ENCODE results near the gene AP2A2. TPM values are rescaled to one million over a fixed set of nuclear protein-coding genes. Genes with fewer than 3 reads are reported as not detected.

AP2A2 gene
- polyA plus RNA-seq, 1 experiment, result 76.5 TPM

GRCh38 chr11:987671-988070 is 62.0 kb downstream of the AP2A2 start:
- no peak overlapping the region for H3K4me3 ChIP-seq (ENCODE audit: low read depth, low read length)
- H3K27me3 ChIP-seq (ENCODE audit: control insufficient read depth, insufficient read depth, low read length), result no peaks in the 10 kb centered on the region
- ChIA-PET CTCF (no interaction called here), POLR2A (no interaction called here)
- DNase-seq (ENCODE audit: low read depth), result no peak
- no peak for TF ChIP-seq CTCF (IDR thresholded peaks at IDR 0.05; ENCODE audit: insufficient read depth, low read depth, low read length)
- H3K36me3 ChIP-seq (ENCODE audit: control insufficient read depth, insufficient read depth, low read length), result peaks cover 62% of the 10 kb centered on the region

GRCh38 chr11:990101-990500 is 64.4 kb downstream of the AP2A2 start:
- CTCF ChIA-PET, result no interaction called here
- Histone ChIP-seq H3K36me3 (ENCODE audit: control insufficient read depth, insufficient read depth, low read length) (peaks cover 60% of the 10 kb centered on the region), H3K27me3 (ENCODE audit: control insufficient read depth, insufficient read depth, low read length) (no peaks in the 10 kb centered on the region), H3K4me3 (ENCODE audit: low read depth, low read length) (no peak overlapping the region)
- POLR2A ChIA-PET, result no interaction called here
- no peak for DNase-seq (ENCODE audit: low read depth)
- TF ChIP-seq CTCF (IDR thresholded peaks at IDR 0.05; ENCODE audit: insufficient read depth, low read depth, low read length), result no peak

- POLR2A ChIA-PET, result no interaction called here
- no peak overlapping the region for H3K4me3 ChIP-seq (ENCODE audit: low read depth, low read length)
- CTCF ChIA-PET, result no interaction called here
- no peak for TF ChIP-seq CTCF (IDR thresholded peaks at IDR 0.05; ENCODE audit: insufficient read depth, low read depth, low read length)
- no peaks in the 10 kb centered on the region for H3K27me3 ChIP-seq (ENCODE audit: control insufficient read depth, insufficient read depth, low read length)
- DNase-seq (ENCODE audit: low read depth), result no peak
- H3K36me3 ChIP-seq (ENCODE audit: control insufficient read depth, insufficient read depth, low read length), result peaks cover 52% of the 10 kb centered on the region
Measured at GRCh38 chr11:991034-991433, 65.4 kb downstream of the AP2A2 start.

- CTCF ChIA-PET, result no interaction called here
- H3K4me3 ChIP-seq (ENCODE audit: low read depth, low read length), result no peak overlapping the region
- H3K36me3 ChIP-seq (ENCODE audit: control insufficient read depth, insufficient read depth, low read length), result peaks cover 49% of the 10 kb centered on the region
- no peak for TF ChIP-seq CTCF (IDR thresholded peaks at IDR 0.05; ENCODE audit: insufficient read depth, low read depth, low read length)
- POLR2A ChIA-PET, result no interaction called here
- no peak for DNase-seq (ENCODE audit: low read depth)
- no peaks in the 10 kb centered on the region for H3K27me3 ChIP-seq (ENCODE audit: control insufficient read depth, insufficient read depth, low read length)
Measured at GRCh38 chr11:991711-992307, 66.1 kb downstream of the AP2A2 start.

GRCh38 chr11:992577-992976 is 66.9 kb downstream of the AP2A2 start:
- H3K4me3 ChIP-seq (ENCODE audit: low read depth, low read length), result no peak overlapping the region
- H3K36me3 ChIP-seq (ENCODE audit: control insufficient read depth, insufficient read depth, low read length), result peaks cover 47% of the 10 kb centered on the region
- no peak for DNase-seq (ENCODE audit: low read depth)
- no peak for TF ChIP-seq CTCF (IDR thresholded peaks at IDR 0.05; ENCODE audit: insufficient read depth, low read depth, low read length)
- ChIA-PET CTCF (no interaction called here), POLR2A (no interaction called here)
- H3K27me3 ChIP-seq (ENCODE audit: control insufficient read depth, insufficient read depth, low read length), result no peaks in the 10 kb centered on the region

Measured in BJ (cell line).